ENCODE results near the gene PNPLA6. TPM values are rescaled to one million over a fixed set of nuclear protein-coding genes. Genes with fewer than 3 reads are reported as not detected.

The PNPLA6 gene
- total RNA-seq, 1 experiment from 2014 or later = 60.1 TPM

- intact Hi-C loops (cut with micrococcal nuclease; ENCODE audit: unreplicated experiment) = no loop called here
- H3K4me1 Mint-ChIP-seq (ENCODE audit: low read depth, unreplicated experiment) = peaks cover 9% of the 10 kb centered on the region
- no TSS peak for BruUV-seq (replicated peaks)
- no peak for TF ChIP-seq CTCF (IDR thresholded peaks at IDR 0.05; ENCODE audit: unreplicated experiment)
- H3K36me3 Mint-ChIP-seq (ENCODE audit: insufficient read depth, unreplicated experiment) = peaks cover 30% of the 10 kb centered on the region
- peak overlapping the region; percentile 62 for H3K4me3 Mint-ChIP-seq (ENCODE audit: low read depth, unreplicated experiment)
- CTCF ChIA-PET = no interaction called here
- no peak for DNase-seq
- H3K27ac Mint-ChIP-seq (ENCODE audit: unreplicated experiment) = peak overlapping the region; percentile 83
- no peaks in the 10 kb centered on the region for H3K9me3 Mint-ChIP-seq (ENCODE audit: low read depth, unreplicated experiment)
- no peaks in the 10 kb centered on the region for H3K27me3 Mint-ChIP-seq (ENCODE audit: unreplicated experiment)
These were observed 13.9 kb upstream of the PNPLA6 start for GRCh38 chr19:7521551-7522071.

DNA sequence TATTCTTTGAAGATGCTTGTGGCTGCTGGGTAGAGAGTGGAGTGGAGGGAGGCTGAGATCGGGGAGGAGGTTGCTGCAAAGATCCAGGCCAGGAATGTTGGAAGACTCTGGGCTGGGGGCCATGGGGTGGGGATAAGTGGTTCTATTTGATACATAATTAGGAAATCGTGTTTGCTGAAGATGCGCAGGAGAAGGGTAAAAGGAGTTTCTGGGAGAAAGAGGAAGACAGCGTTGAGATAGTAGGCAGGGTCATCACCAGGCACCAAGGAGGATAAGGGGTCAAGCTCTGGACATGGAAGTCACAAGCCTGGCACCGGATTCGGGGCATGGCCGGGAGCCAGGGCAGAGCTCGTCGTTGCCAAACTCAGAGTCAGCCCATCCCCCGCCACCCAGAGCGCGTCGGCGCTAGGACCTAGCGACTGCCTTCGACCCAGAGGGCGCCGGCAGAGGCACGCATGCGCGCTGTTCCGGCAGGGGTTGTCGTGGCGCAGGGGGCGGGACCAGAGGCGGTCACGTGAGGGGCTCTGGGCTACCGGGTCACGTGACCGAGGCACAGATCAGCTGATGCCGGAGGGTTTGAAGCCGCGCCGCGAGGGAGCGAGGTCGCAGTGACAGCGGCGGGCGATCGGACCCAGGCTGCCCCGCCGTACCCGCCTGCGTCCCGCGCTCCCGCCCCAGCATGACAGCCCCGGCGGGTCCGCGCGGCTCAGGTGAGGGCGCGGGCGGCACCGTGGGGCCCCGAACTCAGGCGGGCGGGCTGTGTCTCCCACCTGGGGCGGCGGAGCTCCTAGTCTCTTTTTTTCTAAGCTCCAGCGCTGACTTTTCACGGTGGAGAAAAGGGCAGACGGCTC, 13.2 kb upstream of the PNPLA6 start, which contains the start of gene MCOLN1:
Gene MCOLN1 (plus strand): TSS at position 553 of the 851 bp plus-strand sequence. CDS start 127 bp downstream, at position 680.
- peak within 1 kb of the TSS; percentile 83 for H3K27ac Mint-ChIP-seq (ENCODE audit: unreplicated experiment)
- CTCF ChIA-PET = interaction anchor here (0.5 to 0.8 kb wide), 2 partner anchors 149 to 168 kb away, joined by 3 to 4 read pairs; no protein-coding TSS in a partner anchor

GRCh38 chr19:7522923-7523667, 12.4 kb upstream of the PNPLA6 start:
- BruUV-seq (replicated peaks) = TSS peak; percentile 15
- H3K9me3 Mint-ChIP-seq (ENCODE audit: low read depth, unreplicated experiment) = no peaks in the 10 kb centered on the region
- DNase-seq = no peak
- intact Hi-C loops (cut with micrococcal nuclease; ENCODE audit: unreplicated experiment) = no loop called here
- H3K27me3 Mint-ChIP-seq (ENCODE audit: unreplicated experiment) = no peaks in the 10 kb centered on the region
- H3K27ac Mint-ChIP-seq (ENCODE audit: unreplicated experiment) = peak overlapping the region; percentile 83
- TF ChIP-seq CTCF (IDR thresholded peaks at IDR 0.05; ENCODE audit: unreplicated experiment) = no peak
- H3K36me3 Mint-ChIP-seq (ENCODE audit: insufficient read depth, unreplicated experiment) = peaks cover 25% of the 10 kb centered on the region
- CTCF ChIA-PET = interaction anchor here (0.5 to 0.8 kb wide), 2 partner anchors 150 to 169 kb away, joined by 3 to 4 read pairs; no protein-coding TSS in a partner anchor
- peaks cover 9% of the 10 kb centered on the region for H3K4me1 Mint-ChIP-seq (ENCODE audit: low read depth, unreplicated experiment)
- peak overlapping the region; percentile 62 for H3K4me3 Mint-ChIP-seq (ENCODE audit: low read depth, unreplicated experiment)

More for the DNA sequence above, 13.2 kb upstream of the PNPLA6 start, which contains the start of gene MCOLN1:
- peak within 1 kb of the TSS; percentile 62 for H3K4me3 Mint-ChIP-seq (ENCODE audit: low read depth, unreplicated experiment)
- TF ChIP-seq CTCF (IDR thresholded peaks at IDR 0.05; ENCODE audit: unreplicated experiment) = no peak
- H3K4me1 Mint-ChIP-seq (ENCODE audit: low read depth, unreplicated experiment) = peaks cover 9% of the 10 kb centered on the region
- H3K36me3 Mint-ChIP-seq (ENCODE audit: insufficient read depth, unreplicated experiment) = peaks cover 25% of the 10 kb centered on the region
- intact Hi-C loops (cut with micrococcal nuclease; ENCODE audit: unreplicated experiment) = no loop called here
- DNase-seq = peak; percentile 97
- H3K27me3 Mint-ChIP-seq (ENCODE audit: unreplicated experiment) = no peaks in the 10 kb centered on the region
- no peaks in the 10 kb centered on the region for H3K9me3 Mint-ChIP-seq (ENCODE audit: low read depth, unreplicated experiment)
- no TSS peak for BruUV-seq (replicated peaks)

DNA sequence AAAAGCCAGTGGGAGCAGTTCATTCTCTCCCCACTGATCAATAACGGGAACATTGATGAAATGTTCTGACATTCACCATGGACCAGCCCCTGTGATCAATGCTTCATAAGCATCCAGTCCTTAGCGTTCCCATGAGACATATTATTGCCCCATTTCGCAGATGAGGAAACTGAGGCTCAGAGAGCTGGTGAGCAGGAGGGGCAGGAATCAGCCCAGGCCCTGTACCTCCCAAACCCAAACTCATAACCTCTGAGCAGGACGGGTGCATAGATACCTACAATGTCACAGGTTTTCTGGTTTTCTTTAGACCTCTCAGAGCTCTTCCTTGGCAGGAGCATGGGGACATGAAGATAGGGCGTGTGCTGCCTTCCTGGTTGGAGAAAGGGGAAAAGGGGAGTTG, 11.0 kb upstream of the PNPLA6 start:
- H3K9me3 Mint-ChIP-seq (ENCODE audit: low read depth, unreplicated experiment) = no peaks in the 10 kb centered on the region
- H3K36me3 Mint-ChIP-seq (ENCODE audit: insufficient read depth, unreplicated experiment) = peaks cover 31% of the 10 kb centered on the region
- no peak overlapping the region for H3K4me3 Mint-ChIP-seq (ENCODE audit: low read depth, unreplicated experiment)
- no peaks in the 10 kb centered on the region for H3K27me3 Mint-ChIP-seq (ENCODE audit: unreplicated experiment)
- TF ChIP-seq CTCF (IDR thresholded peaks at IDR 0.05; ENCODE audit: unreplicated experiment) = no peak
- H3K4me1 Mint-ChIP-seq (ENCODE audit: low read depth, unreplicated experiment) = peaks cover 9% of the 10 kb centered on the region
- no peak overlapping the region for H3K27ac Mint-ChIP-seq (ENCODE audit: unreplicated experiment)
- BruUV-seq (replicated peaks) = no TSS peak
- no peak for DNase-seq
- intact Hi-C loops (cut with micrococcal nuclease; ENCODE audit: unreplicated experiment) = no loop called here
- CTCF ChIA-PET = no interaction called here

All from Calu3 (cell line).